Aortic smooth muscle cell (primary cell): ENCODE results near the gene LEAP2. TPM values are rescaled to one million over a fixed set of nuclear protein-coding genes. Genes with fewer than 3 reads are reported as not detected.

Source experiments
- total RNA-seq: library from RNA; depleted of rRNA; stranded (reverse); fragments of >200 nt; gene quantifications from 2 replicates; pipeline ENCODE4 v1.2.3, GENCODE V29; 2014

LEAP2 gene, protein sequence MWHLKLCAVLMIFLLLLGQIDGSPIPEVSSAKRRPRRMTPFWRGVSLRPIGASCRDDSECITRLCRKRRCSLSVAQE
- 0.06 and 0.26 TPM in 2 replicates for total RNA-seq

DNA sequence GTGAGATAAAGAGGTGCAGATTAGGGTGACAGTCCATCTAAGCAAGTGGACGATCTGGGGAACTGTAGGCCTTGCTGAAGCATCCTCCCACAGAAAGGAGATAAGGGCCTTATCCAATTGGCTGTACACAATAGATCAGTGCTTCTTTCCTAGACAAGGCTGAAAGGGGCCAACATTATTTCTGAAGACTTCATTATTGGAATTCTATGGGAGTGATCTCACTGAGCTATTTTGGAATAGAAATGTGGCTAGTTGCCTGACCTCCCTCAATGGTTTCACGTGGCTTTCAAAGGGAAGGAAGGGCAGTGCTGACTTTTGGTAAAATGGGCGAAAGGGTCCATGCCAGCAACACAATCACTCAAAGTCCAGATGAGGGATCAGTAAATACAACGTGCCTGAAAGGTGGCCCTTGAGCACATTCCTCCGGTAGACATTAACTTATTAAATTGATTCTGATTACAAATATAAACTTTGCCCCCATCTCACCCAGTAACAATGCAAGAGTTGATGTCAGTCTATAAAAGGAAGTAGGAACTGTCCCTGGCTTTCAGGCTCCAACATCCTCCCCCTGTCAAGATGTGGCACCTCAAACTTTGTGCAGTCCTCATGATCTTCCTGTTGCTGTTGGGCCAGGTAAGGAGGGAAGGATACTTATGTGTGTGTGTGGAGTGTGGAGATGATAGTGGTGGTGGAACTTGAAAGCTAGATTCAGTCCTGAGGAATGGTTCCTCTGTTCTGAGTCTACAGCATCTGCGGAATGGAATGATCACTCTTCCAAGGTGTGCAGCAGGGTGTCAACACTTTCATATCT, at the start of gene LEAP2:
LEAP2 (plus strand) TSS at position 550 of the 811 bp plus-strand sequence; CDS start at position 577, 27 bp downstream.

DNA sequence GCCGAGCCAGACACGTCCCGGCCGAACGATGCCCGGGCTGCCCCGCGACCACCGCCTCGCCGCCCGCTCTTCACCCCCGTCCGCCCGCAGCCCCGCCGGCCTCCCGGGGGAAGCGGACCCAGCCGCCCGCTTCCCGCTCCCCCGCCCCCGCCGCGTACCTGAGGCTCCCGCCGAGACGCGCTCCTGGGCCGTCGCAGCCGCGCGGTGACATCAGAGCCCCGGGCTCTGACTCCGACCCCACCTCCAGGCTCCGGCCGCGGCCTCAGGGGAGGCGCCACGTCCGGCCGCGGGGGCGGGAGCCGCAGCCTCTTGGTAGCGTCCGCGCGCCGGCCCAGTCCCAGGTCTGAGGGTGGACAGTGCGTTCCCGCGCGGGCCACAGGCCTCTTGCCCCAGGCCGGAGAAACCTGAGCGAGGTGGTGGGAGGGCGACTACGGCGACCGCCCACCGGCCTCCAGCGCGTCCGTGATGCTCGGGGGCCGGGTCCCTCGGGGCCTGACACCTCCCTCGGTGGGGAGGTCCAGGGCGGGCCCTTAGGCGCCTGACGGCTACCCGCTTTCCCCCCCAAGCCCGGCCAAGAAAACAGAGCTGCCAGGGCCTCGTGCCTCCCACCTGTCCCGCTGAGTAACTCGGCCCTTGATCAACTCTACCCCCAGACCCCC, 42.9 kb upstream of the LEAP2 start, which contains the start of gene SHROOM1:
SHROOM1 (minus strand) TSS at position 212 of the 659 bp plus-strand sequence. CDS start 4,507 bp downstream, outside the sequence.

DNA sequence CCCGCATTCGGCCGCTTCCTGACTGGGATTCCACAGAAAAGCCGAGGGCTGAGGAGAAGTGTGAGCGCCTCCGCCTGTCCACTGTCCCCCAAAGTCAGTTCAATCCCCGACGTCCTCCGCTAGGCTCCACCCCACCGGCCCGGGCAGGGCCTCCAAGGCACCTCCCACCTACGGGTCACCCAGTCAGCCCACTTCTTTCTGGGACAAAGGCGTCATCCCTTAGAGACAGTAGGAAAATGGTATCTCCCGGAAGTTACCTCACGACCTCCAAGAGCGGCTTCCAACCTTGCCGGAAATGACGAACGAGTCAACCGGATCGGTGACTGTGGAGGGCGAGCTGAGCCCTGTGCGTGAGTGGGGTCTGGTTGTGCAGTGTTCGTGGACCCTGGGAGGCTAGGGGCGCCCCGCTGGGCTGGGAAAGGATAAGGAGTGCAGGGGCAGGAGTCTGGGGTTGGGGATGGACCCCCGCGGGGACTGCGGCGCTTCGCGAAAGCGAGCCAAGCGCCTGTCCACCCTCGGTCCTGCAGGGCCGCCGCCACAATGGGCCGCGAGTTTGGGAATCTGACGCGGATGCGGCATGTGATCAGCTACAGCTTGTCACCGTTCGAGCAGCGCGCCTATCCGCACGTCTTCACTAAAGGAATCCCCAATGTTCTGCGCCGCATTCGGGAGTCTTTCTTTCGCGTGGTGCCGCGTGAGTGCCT, 7.0 kb upstream of the LEAP2 start, which contains the start of the genes GDF9 and UQCRQ:
GDF9 (minus strand) TSS at position 128 of the 704 bp plus-strand sequence. CDS start 1,936 bp downstream, outside the sequence.
UQCRQ (plus strand) TSS at position 301 of the 704 bp plus-strand sequence; CDS start at position 541, 240 bp downstream.

Other genes starting within 250 kb of the LEAP2 start
- not detected in 2 replicates for gene IL13, start 215.5 kb upstream of the LEAP2 start, total RNA-seq
- gene IL4, start 199.7 kb upstream of the LEAP2 start, total RNA-seq, result not detected in 2 replicates
- 11.2 and 12.2 TPM in 2 replicates for gene KIF3A, start 136.1 kb upstream of the LEAP2 start, total RNA-seq
- gene CCNI2, start 126.2 kb upstream of the LEAP2 start, total RNA-seq, result not detected in 2 replicates
- gene SEPTIN8, start 96.4 kb upstream of the LEAP2 start, total RNA-seq, result 82.0 and 84.5 TPM in 2 replicates
- gene SOWAHA, start 60.4 kb upstream of the LEAP2 start, total RNA-seq, result not detected in 2 replicates
- gene SHROOM1, start 43.0 kb upstream of the LEAP2 start, total RNA-seq, result 2.4 and 2.6 TPM in 2 replicates
- gene GDF9, start 7.2 kb upstream of the LEAP2 start, total RNA-seq, result 0.12 and 0.13 TPM in 2 replicates
- gene UQCRQ, start 7.0 kb upstream of the LEAP2 start, total RNA-seq, result 138 and 186 TPM in 2 replicates
- 36.1 and 46.7 TPM in 2 replicates for gene AFF4, start 90.0 kb downstream of the LEAP2 start, total RNA-seq
- gene ZCCHC10, start 152.9 kb downstream of the LEAP2 start, total RNA-seq, result 9.1 and 12.0 TPM in 2 replicates
- gene HSPA4, start 178.3 kb downstream of the LEAP2 start, total RNA-seq, result 122 and 134 TPM in 2 replicates